HG03342 (cell line): ENCODE measurements around the gene RBP5.

Experiments
- ATAC-seq: cut with Tn5 transposase; IDR thresholded peaks from one replicate; pipeline ENCODE4 v1.9.1; 2021; ENCODE audit warnings: mild to moderate bottlenecking, moderate library complexity; ENCODE audit not compliant: unreplicated experiment

Gene RBP5

DNA sequence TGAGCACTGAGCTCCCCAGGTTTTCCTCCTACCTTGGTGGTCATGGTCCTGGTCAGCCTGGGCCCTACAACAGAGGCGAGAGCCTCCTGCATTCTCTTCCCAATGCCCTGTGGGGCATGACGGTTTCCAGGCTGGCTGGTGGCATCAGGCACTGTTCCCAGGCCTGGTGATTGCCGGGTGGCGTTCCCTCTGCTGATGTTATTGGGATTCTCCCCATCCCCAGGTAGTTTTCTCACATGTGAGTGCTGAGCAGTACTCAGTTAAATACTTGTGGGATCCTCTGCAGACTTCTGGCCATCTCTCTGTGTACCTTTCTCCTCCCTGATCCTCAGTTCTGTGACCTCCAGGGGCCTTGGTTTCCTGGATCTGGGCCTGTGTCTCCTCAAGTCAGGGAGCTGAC lies 52.2 kb downstream of the RBP5 start:
- ATAC-seq = no peak

DNA sequence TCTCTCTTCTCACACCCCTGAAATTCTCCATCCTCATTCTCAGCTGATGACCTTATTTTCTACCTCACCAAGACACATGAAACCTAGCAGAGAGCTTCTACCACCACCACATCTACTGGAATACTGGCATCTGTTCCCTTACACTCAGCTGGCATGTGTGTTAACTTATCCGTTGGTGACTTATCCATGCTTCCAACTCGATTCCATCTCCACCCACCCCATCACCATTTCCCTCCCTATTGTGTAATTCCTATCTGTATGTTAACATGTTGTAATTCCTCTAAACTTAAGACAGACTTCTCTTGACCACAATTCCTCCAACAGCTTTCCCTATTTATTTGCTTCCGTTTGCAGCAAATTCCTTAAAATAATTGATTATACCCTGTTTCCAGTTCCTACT lies 52.8 kb downstream of the RBP5 start:
- no peak for ATAC-seq

DNA sequence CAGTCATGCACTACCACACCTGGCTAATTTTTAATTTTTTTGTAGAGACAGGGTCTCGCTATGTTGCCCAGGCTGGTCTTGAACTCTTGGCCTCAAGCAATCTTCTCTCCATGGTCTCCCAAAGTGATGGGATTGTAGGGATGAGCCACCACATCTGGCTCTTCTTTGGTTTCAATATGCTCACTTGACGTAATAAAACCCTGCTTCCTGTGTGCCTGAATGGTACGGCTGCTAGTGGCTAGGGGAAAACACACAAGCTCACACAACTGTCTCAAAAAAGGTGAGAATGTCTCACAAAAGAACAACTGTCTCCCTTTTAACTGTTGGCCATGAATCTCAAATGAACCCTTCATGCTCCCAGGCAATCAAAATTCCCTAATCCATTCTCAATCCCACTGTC lies 53.2 kb downstream of the RBP5 start:
- no peak for ATAC-seq

DNA sequence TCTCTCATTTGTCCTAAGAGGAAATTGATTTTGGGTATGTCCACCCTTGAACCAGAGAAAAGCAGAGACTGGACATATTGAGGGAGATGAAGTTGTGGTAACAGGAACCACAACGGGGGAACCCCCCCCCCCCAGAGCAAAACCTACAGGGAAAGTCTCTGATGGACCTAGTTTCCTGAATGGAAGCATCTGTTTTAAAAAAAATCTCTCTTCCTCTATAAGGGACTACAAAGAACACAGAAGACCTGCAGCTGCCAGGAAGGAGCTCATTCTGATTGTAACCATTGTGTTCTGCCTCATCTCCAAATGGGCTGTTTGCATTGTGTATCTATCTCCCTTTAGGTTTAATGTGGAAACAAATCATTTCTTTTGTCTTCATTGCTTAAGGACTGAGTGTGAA lies 54.7 kb downstream of the RBP5 start:
- no peak for ATAC-seq
